ENCODE results near the gene MRPL58.

Gene MRPL58

GRCh38 chr17:75060434-75061054 lies 48.1 kb downstream of the MRPL58 start:
- Histone ChIP-seq H2BK12ac (ENCODE audit: low read length) (no peak overlapping the region), H3K27me3 (ENCODE audit: insufficient read depth, low read length) (no peaks in the 10 kb centered on the region), H3K27ac (ENCODE audit: low read depth, low read length) (no peak overlapping the region), H4K8ac (ENCODE audit: low read depth, low read length) (no peak overlapping the region), H3K79me2 (ENCODE audit: control insufficient read depth, insufficient read depth, low read length, poor library complexity) (no peaks in the 10 kb centered on the region), H3K14ac (ENCODE audit: low read length) (no peak overlapping the region), H2BK5ac (ENCODE audit: low read depth, low read length, poor library complexity) (no peak overlapping the region), H3K36me3 (ENCODE audit: control insufficient read depth in 1 of 2, insufficient read depth in 2 of 2, low read length in 2 of 2) (peaks cover 52 to 58% of the 10 kb centered on the region in 2 experiments), H3K4me1 (ENCODE audit: control insufficient read depth in 1 of 2, insufficient read depth in 2 of 2, low read length in 2 of 2) (no peaks in the 10 kb centered on the region), H3K9me3 (ENCODE audit: insufficient read depth, low read depth, low read length) (no peaks in the 10 kb centered on the region), H3K4ac (ENCODE audit: low read depth, low read length) (no peak overlapping the region), H2AFZ (ENCODE audit: insufficient read depth, low read length, poor library complexity) (no peak overlapping the region), H2BK120ac (ENCODE audit: insufficient read depth, low read length, poor library complexity) (no peak overlapping the region), H2AK5ac (ENCODE audit: low read length) (no peak overlapping the region), H3K4me3 (ENCODE audit: low read depth, low read length) (no peak overlapping the region), H3K9ac (ENCODE audit: low read length) (no peak overlapping the region), H3K23ac (ENCODE audit: low read length) (no peak overlapping the region), H3K79me1 (ENCODE audit: low read length) (no peaks in the 10 kb centered on the region), H4K12ac (ENCODE audit: low read depth, low read length) (no peak overlapping the region), H4K91ac (ENCODE audit: low read depth, low read length) (no peak overlapping the region), H3K18ac (ENCODE audit: low read length) (no peak overlapping the region), H3K4me2 (ENCODE audit: low read length) (no peak overlapping the region)
- no CpG with 5 or more reads among the region's 26 CpGs for WGBS (ENCODE audit: extremely low coverage, insufficient coverage, insufficient read length)
- DNase-seq: no peak

- Histone ChIP-seq H2BK5ac (ENCODE audit: low read depth, low read length, poor library complexity) (no peak overlapping the region), H3K27me3 (ENCODE audit: insufficient read depth, low read length) (no peaks in the 10 kb centered on the region), H3K79me1 (ENCODE audit: low read length) (no peaks in the 10 kb centered on the region), H2BK12ac (ENCODE audit: low read length) (no peak overlapping the region), H3K4me1 (ENCODE audit: control insufficient read depth in 1 of 2, insufficient read depth in 2 of 2, low read length in 2 of 2) (no peaks in the 10 kb centered on the region), H3K14ac (ENCODE audit: low read length) (no peak overlapping the region), H3K23ac (ENCODE audit: low read length) (no peak overlapping the region), H3K36me3 (ENCODE audit: control insufficient read depth in 1 of 2, insufficient read depth in 2 of 2, low read length in 2 of 2) (peaks cover 50 to 58% of the 10 kb centered on the region in 2 experiments), H3K4me3 (ENCODE audit: low read depth, low read length) (no peak overlapping the region), H2AK5ac (ENCODE audit: low read length) (no peak overlapping the region), H3K18ac (ENCODE audit: low read length) (no peak overlapping the region), H3K9ac (ENCODE audit: low read length) (no peak overlapping the region), H3K4ac (ENCODE audit: low read depth, low read length) (no peak overlapping the region), H3K27ac (ENCODE audit: low read depth, low read length) (no peak overlapping the region), H4K12ac (ENCODE audit: low read depth, low read length) (no peak overlapping the region), H4K91ac (ENCODE audit: low read depth, low read length) (no peak overlapping the region), H3K9me3 (ENCODE audit: insufficient read depth, low read depth, low read length) (no peaks in the 10 kb centered on the region), H3K4me2 (ENCODE audit: low read length) (no peak overlapping the region), H4K8ac (ENCODE audit: low read depth, low read length) (no peak overlapping the region), H2AFZ (ENCODE audit: insufficient read depth, low read length, poor library complexity) (no peak overlapping the region), H2BK120ac (ENCODE audit: insufficient read depth, low read length, poor library complexity) (no peak overlapping the region), H3K79me2 (ENCODE audit: control insufficient read depth, insufficient read depth, low read length, poor library complexity) (no peaks in the 10 kb centered on the region)
- no peak for DNase-seq
- no CpG with 5 or more reads among the region's 10 CpGs for WGBS (ENCODE audit: extremely low coverage, insufficient coverage, insufficient read length)
Measured at GRCh38 chr17:75061055-75061438, 48.6 kb downstream of the MRPL58 start.

GRCh38 chr17:75061618-75062017 lies 49.1 kb downstream of the MRPL58 start:
- Histone ChIP-seq H4K8ac (ENCODE audit: low read depth, low read length) (no peak overlapping the region), H3K9me3 (ENCODE audit: insufficient read depth, low read depth, low read length) (no peaks in the 10 kb centered on the region), H3K27me3 (ENCODE audit: insufficient read depth, low read length) (no peaks in the 10 kb centered on the region), H3K79me2 (ENCODE audit: control insufficient read depth, insufficient read depth, low read length, poor library complexity) (no peaks in the 10 kb centered on the region), H2BK5ac (ENCODE audit: low read depth, low read length, poor library complexity) (no peak overlapping the region), H3K27ac (ENCODE audit: low read depth, low read length) (no peak overlapping the region), H3K23ac (ENCODE audit: low read length) (no peak overlapping the region), H3K4me1 (ENCODE audit: control insufficient read depth in 1 of 2, insufficient read depth in 2 of 2, low read length in 2 of 2) (no peaks in the 10 kb centered on the region), H3K14ac (ENCODE audit: low read length) (no peak overlapping the region), H3K9ac (ENCODE audit: low read length) (no peak overlapping the region), H3K4me3 (ENCODE audit: low read depth, low read length) (no peak overlapping the region), H2BK120ac (ENCODE audit: insufficient read depth, low read length, poor library complexity) (no peak overlapping the region), H2AK5ac (ENCODE audit: low read length) (no peak overlapping the region), H3K18ac (ENCODE audit: low read length) (no peak overlapping the region), H2AFZ (ENCODE audit: insufficient read depth, low read length, poor library complexity) (no peak overlapping the region), H3K36me3 (ENCODE audit: control insufficient read depth in 1 of 2, insufficient read depth in 2 of 2, low read length in 2 of 2) (peaks cover 50 to 58% of the 10 kb centered on the region in 2 experiments), H3K4ac (ENCODE audit: low read depth, low read length) (no peak overlapping the region), H2BK12ac (ENCODE audit: low read length) (no peak overlapping the region), H4K91ac (ENCODE audit: low read depth, low read length) (no peak overlapping the region), H4K12ac (ENCODE audit: low read depth, low read length) (no peak overlapping the region), H3K79me1 (ENCODE audit: low read length) (no peaks in the 10 kb centered on the region), H3K4me2 (ENCODE audit: low read length) (no peak overlapping the region)
- no peak for DNase-seq
- no CpG with 5 or more reads among the region's 8 CpGs for WGBS (ENCODE audit: extremely low coverage, insufficient coverage, insufficient read length)

GRCh38 chr17:75063201-75063600 lies 50.7 kb downstream of the MRPL58 start:
- Histone ChIP-seq H3K27ac (ENCODE audit: low read depth, low read length) (no peak overlapping the region), H3K79me2 (ENCODE audit: control insufficient read depth, insufficient read depth, low read length, poor library complexity) (no peaks in the 10 kb centered on the region), H3K27me3 (ENCODE audit: insufficient read depth, low read length) (no peaks in the 10 kb centered on the region), H2BK12ac (ENCODE audit: low read length) (no peak overlapping the region), H3K9ac (ENCODE audit: low read length) (no peak overlapping the region), H2BK120ac (ENCODE audit: insufficient read depth, low read length, poor library complexity) (no peak overlapping the region), H3K4me2 (ENCODE audit: low read length) (no peak overlapping the region), H3K14ac (ENCODE audit: low read length) (no peak overlapping the region), H2AFZ (ENCODE audit: insufficient read depth, low read length, poor library complexity) (no peak overlapping the region), H3K4ac (ENCODE audit: low read depth, low read length) (no peak overlapping the region), H2AK5ac (ENCODE audit: low read length) (no peak overlapping the region), H3K23ac (ENCODE audit: low read length) (no peak overlapping the region), H4K8ac (ENCODE audit: low read depth, low read length) (no peak overlapping the region), H2BK5ac (ENCODE audit: low read depth, low read length, poor library complexity) (no peak overlapping the region), H3K4me3 (ENCODE audit: low read depth, low read length) (no peak overlapping the region), H3K36me3 (ENCODE audit: control insufficient read depth in 1 of 2, insufficient read depth in 2 of 2, low read length in 2 of 2) (peaks cover 46 to 57% of the 10 kb centered on the region in 2 experiments), H3K79me1 (ENCODE audit: low read length) (no peaks in the 10 kb centered on the region), H3K18ac (ENCODE audit: low read length) (no peak overlapping the region), H3K9me3 (ENCODE audit: insufficient read depth, low read depth, low read length) (no peaks in the 10 kb centered on the region), H4K12ac (ENCODE audit: low read depth, low read length) (no peak overlapping the region), H3K4me1 (ENCODE audit: control insufficient read depth in 1 of 2, insufficient read depth in 2 of 2, low read length in 2 of 2) (no peaks in the 10 kb centered on the region), H4K91ac (ENCODE audit: low read depth, low read length) (no peak overlapping the region)
- DNase-seq: no peak
- no CpG with 5 or more reads among the region's 13 CpGs for WGBS (ENCODE audit: extremely low coverage, insufficient coverage, insufficient read length)
